GM18861 (cell line): ENCODE results near the gene OBP2A.

Source experiments
- ATAC-seq: cut with Tn5 transposase; IDR thresholded peaks from one replicate; pipeline ENCODE4 v1.9.1; 2021; ENCODE audit not compliant: unreplicated experiment

OBP2A gene

GRCh38 chr9:135551031-135551430 is 5.1 kb downstream of the OBP2A start:
- no peak for ATAC-seq

- no peak for ATAC-seq
Observed at GRCh38 chr9:135551456-135551855, 5.5 kb downstream of the OBP2A start.

GRCh38 chr9:135552021-135552697 is 6.2 kb downstream of the OBP2A start:
- ATAC-seq: no peak

- ATAC-seq: no peak
Observed at GRCh38 chr9:135552698-135553171, 6.8 kb downstream of the OBP2A start.

- ATAC-seq: no peak
Observed at GRCh38 chr9:135554718-135555117, 8.8 kb downstream of the OBP2A start.

- ATAC-seq: no peak
Observed at GRCh38 chr9:135555203-135555602, 9.3 kb downstream of the OBP2A start.

- ATAC-seq: no peak
Observed at GRCh38 chr9:135555910-135556309, 10.0 kb downstream of the OBP2A start.

GRCh38 chr9:135559606-135560005 is 13.7 kb downstream of the OBP2A start:
- ATAC-seq: no peak

- ATAC-seq: no peak
Observed at GRCh38 chr9:135561391-135562234, 15.7 kb downstream of the OBP2A start, which contains the start of gene PAEP. Gene PAEP, plus strand, starts transcription at chr9:135561756.

- ATAC-seq: no peak
Observed at GRCh38 chr9:135562235-135562745, 16.4 kb downstream of the OBP2A start.

- ATAC-seq: no peak
Observed at GRCh38 chr9:135563039-135563476, 17.1 kb downstream of the OBP2A start.

GRCh38 chr9:135563858-135564257 is 17.9 kb downstream of the OBP2A start:
- ATAC-seq: no peak

GRCh38 chr9:135565141-135565628 is 19.3 kb downstream of the OBP2A start:
- ATAC-seq: no peak

- ATAC-seq: no peak
Observed at GRCh38 chr9:135565636-135566035, 19.7 kb downstream of the OBP2A start.

- no peak for ATAC-seq
Observed at GRCh38 chr9:135566552-135566951, 20.6 kb downstream of the OBP2A start.

- ATAC-seq: no peak
Observed at GRCh38 chr9:135567311-135567710, 21.4 kb downstream of the OBP2A start.

- ATAC-seq: no peak
Observed at GRCh38 chr9:135568026-135568425, 22.1 kb downstream of the OBP2A start.

GRCh38 chr9:135570456-135570855 is 24.5 kb downstream of the OBP2A start:
- no peak for ATAC-seq

GRCh38 chr9:135572233-135572632 is 26.3 kb downstream of the OBP2A start:
- no peak for ATAC-seq

GRCh38 chr9:135573124-135573523 is 27.2 kb downstream of the OBP2A start:
- no peak for ATAC-seq

GRCh38 chr9:135574331-135574730 is 28.4 kb downstream of the OBP2A start:
- ATAC-seq: no peak

GRCh38 chr9:135574943-135575342 is 29.0 kb downstream of the OBP2A start:
- no peak for ATAC-seq
